ENCODE results near the gene SRRM2. TPM values are rescaled to one million over a fixed set of nuclear protein-coding genes. Genes with fewer than 3 reads are reported as not detected.

The SRRM2 gene
- total and polyA plus RNA-seq, 9 of the 15 experiments (the other 6 are each of a cell fraction or from before 2014, with no cell fraction given) = 26.7 to 563 (median 81.1) TPM

- peak; percentile 79 for TF ChIP-seq RBFOX2 (IDR thresholded peaks at IDR 0.05; ENCODE audit: low read depth, low read length)
- no peak for TF ChIP-seq ZFP1 (CRISPR knock-in tag; IDR thresholded peaks at IDR 0.05)
- TF ChIP-seq VEZF1 (CRISPR knock-in tag; IDR thresholded peaks at IDR 0.05) = peak; percentile 76
- TF ChIP-seq USF1 (CRISPR knock-in tag; IDR thresholded peaks at IDR 0.05) = peak; percentile 66
- TF ChIP-seq L3MBTL2 (IDR thresholded peaks at IDR 0.05) = peak; percentile 56
- peak in 1 of 2 experiments; percentile 49; a peak in 1 of 4 replicates for TF ChIP-seq SIN3A (IDR thresholded peaks at IDR 0.05; ENCODE audit: borderline replicate concordance in 2 of 2, control insufficient read depth in 1 of 2, low read depth in 2 of 2, low read length in 2 of 2)
- TF ChIP-seq MAZ (CRISPR knock-in tag; conservative IDR thresholded peaks at IDR 0.05 in 1 of 2, IDR thresholded peaks at IDR 0.05 in 1 of 2) = peak in 1 of 2 experiments; percentile 7; a peak in 1 of 4 replicates
- peak; percentile 57 for TF ChIP-seq PCBP1 (IDR thresholded peaks at IDR 0.05; ENCODE audit: low read depth, low read length, poor library complexity, severe bottlenecking)
- TF ChIP-seq BHLHE40 (IDR thresholded peaks at IDR 0.05; ENCODE audit: low read length) = peak; percentile 48; the same call in 1 of the 2 replicates
- TF ChIP-seq IRF1 (CRISPR knock-in tag; IDR thresholded peaks at IDR 0.05; ENCODE audit: borderline replicate concordance) = no peak
- TF ChIP-seq NR0B1 (IDR thresholded peaks at IDR 0.05; ENCODE audit: partially characterized antibody) = no peak
- peak; percentile 43 to 54 for TF ChIP-seq NRF1 (conservative IDR thresholded peaks at IDR 0.05 in 1 of 2, IDR thresholded peaks at IDR 0.05 in 1 of 2)
- TF ChIP-seq RB1 (IDR thresholded peaks at IDR 0.05; ENCODE audit: low read depth) = no peak
- TF ChIP-seq SAFB (IDR thresholded peaks at IDR 0.05; ENCODE audit: borderline replicate concordance, low read depth, low read length) = peak; percentile 95
- no peak for TF ChIP-seq NR4A1 (CRISPR knock-in tag; IDR thresholded peaks at IDR 0.05)
- TF ChIP-seq NR4A1 (tag; IDR thresholded peaks at IDR 0.05) = 0 out of 2 replicates have a peak, but pooled peaks have one; percentile 17
- TF ChIP-seq NFXL1 (CRISPR knock-in tag; IDR thresholded peaks at IDR 0.05) = no peak
- TF ChIP-seq ZC3H4 (CRISPR knock-in tag; IDR thresholded peaks at IDR 0.05; ENCODE audit: borderline replicate concordance) = no peak
- TF ChIP-seq LEF1 (IDR thresholded peaks at IDR 0.05) = 0 out of 2 replicates have a peak, but pooled peaks have one; percentile 35
- peak; percentile 25; the same call in 1 of the 2 replicates for TF ChIP-seq DPF2 (IDR thresholded peaks at IDR 0.05)
- peak; percentile 83 to 93 for TF ChIP-seq MNT (conservative IDR thresholded peaks at IDR 0.05)
Measured at GRCh38 chr16:2817340-2818271, 65.2 kb downstream of the SRRM2 start (continued).
